Testis (tissue), 3 donors: ENCODE data around the gene SDSL. TPM values are rescaled to one million over a fixed set of nuclear protein-coding genes. Genes with fewer than 3 reads are reported as not detected.

Experiments used
- DNase-seq: peaks from one replicate; pipeline ENCODE4 v3.0.0-alpha.2; 2019
- H3K27ac ChIP-seq, 2 donors: fragments of 200-600 bp; sonication (generic); one replicate each; pipeline ENCODE4 v1.5.1; 2019
- H3K27me3 ChIP-seq: fragments of 200-600 bp; sonication (generic); one replicate; pipeline ENCODE4 v1.5.1; 2019
- H3K36me3 ChIP-seq: fragments of 200-600 bp; sonication (generic); one replicate; pipeline ENCODE4 v1.5.1; 2017; ENCODE audit warnings: low read depth; ENCODE audit errors: missing control alignments
- H3K4me1 ChIP-seq: fragments of 200-600 bp; sonication (generic); one replicate; pipeline ENCODE4 v1.5.1; 2019
- H3K4me3 ChIP-seq, 2 donors: fragments of 200-600 bp; sonication (generic); one replicate each; pipeline ENCODE4 v1.5.1; 2017 to 2019
- H3K9me3 ChIP-seq: fragments of 200-600 bp; sonication (generic); one replicate; pipeline ENCODE4 v1.5.1; 2017
- CTCF ChIP-seq, 3 experiments: fragments of 450-650 bp in 2 of 3; fragments of 200-600 bp in 1 of 3; sonication (generic) in 1 of 3; IDR thresholded peaks; one replicate each; pipeline ENCODE4 v1.5.1; 2016 to 2019; ENCODE audit warnings: antibody characterized with exemption in 3 of 3, mild to moderate bottlenecking in 2 of 3, moderate library complexity in 1 of 3
- POLR2A ChIP-seq: fragments of 450-650 bp; IDR thresholded peaks from one replicate; pipeline ENCODE4 v1.6.1; 2017; ENCODE audit warnings: antibody characterized with exemption, mild to moderate bottlenecking, moderate library complexity
- WGBS, 2 donors: methylation state at CpG; one replicate each; pipeline ENCODE4 v1.1.5; 2018; 5-methylcytosine and 5-hydroxymethylcytosine counted together
- intact Hi-C: fragments of 100-400 bp; cut with DNase I; formaldehyde crosslinking; loops from one replicate; pipeline ENCODE4 v1.15.1; 2023; ENCODE audit warnings: low total_unique reads
- polyA plus RNA-seq: library from polyadenylated mRNA; stranded (reverse); fragments of 350-450 nt; fragmentation: Illumina TruSeq; extraction: RNeasy Lipid Tissue Mini Kit (QIAGEN cat#74804); gene quantifications from one replicate; pipeline ENCODE4 v1.2.3, GENCODE V29; 2014; ENCODE audit warnings: low read depth, low replicate concordance; ENCODE audit not compliant: insufficient read depth
- total RNA-seq, 2 donors: library from RNA; depleted of rRNA; stranded (reverse); fragments of >200 nt; gene quantifications; one replicate each; pipeline ENCODE4 v1.2.3, GENCODE V29; 2016

Gene SDSL
- total and polyA plus RNA-seq, 3 donors from 2014 or later: 15.9 to 25.2 (median 16.3) TPM

- no peak for TF ChIP-seq CTCF (IDR thresholded peaks at IDR 0.05)
- TF ChIP-seq POLR2A: no peak
- Histone ChIP-seq H3K36me3 (no peaks in the 10 kb centered on the region), H3K27ac (no peak overlapping the region), H3K4me1 (peaks cover 38% of the 10 kb centered on the region), H3K9me3 (no peaks in the 10 kb centered on the region), H3K27me3 (peaks cover 9% of the 10 kb centered on the region), H3K4me3 (peak overlapping the region in 1 of 2 donors; percentile 34)
- no peak for DNase-seq
- intact Hi-C loops: loop anchor here (10.0 kb wide), 1 partner anchor 448 kb away; no protein-coding TSS in a partner anchor
- 3 to 4% methylated on average over 13 to 26 of the region's 26 CpGs for WGBS, 2 donors
These were observed 44.4 kb downstream of the SDSL start for GRCh38 chr12:113466454-113467141.

GRCh38 chr12:113467142-113467501 lies 44.9 kb downstream of the SDSL start:
- Histone ChIP-seq H3K27ac (no peak overlapping the region), H3K4me3 (peak overlapping the region in 1 of 2 donors; percentile 34), H3K4me1 (peaks cover 38% of the 10 kb centered on the region), H3K27me3 (peaks cover 9% of the 10 kb centered on the region), H3K9me3 (no peaks in the 10 kb centered on the region), H3K36me3 (no peaks in the 10 kb centered on the region)
- DNase-seq: no peak
- intact Hi-C loops: loop anchor here (10.0 kb wide), 1 partner anchor 448 kb away; no protein-coding TSS in a partner anchor
- WGBS, 2 donors: 1% methylated on average over 30 of the region's 31 CpGs; no CpG with 5 or more reads in 1 of the 2 donors
- TF ChIP-seq CTCF (IDR thresholded peaks at IDR 0.05) (no peak), POLR2A (no peak)

DNA sequence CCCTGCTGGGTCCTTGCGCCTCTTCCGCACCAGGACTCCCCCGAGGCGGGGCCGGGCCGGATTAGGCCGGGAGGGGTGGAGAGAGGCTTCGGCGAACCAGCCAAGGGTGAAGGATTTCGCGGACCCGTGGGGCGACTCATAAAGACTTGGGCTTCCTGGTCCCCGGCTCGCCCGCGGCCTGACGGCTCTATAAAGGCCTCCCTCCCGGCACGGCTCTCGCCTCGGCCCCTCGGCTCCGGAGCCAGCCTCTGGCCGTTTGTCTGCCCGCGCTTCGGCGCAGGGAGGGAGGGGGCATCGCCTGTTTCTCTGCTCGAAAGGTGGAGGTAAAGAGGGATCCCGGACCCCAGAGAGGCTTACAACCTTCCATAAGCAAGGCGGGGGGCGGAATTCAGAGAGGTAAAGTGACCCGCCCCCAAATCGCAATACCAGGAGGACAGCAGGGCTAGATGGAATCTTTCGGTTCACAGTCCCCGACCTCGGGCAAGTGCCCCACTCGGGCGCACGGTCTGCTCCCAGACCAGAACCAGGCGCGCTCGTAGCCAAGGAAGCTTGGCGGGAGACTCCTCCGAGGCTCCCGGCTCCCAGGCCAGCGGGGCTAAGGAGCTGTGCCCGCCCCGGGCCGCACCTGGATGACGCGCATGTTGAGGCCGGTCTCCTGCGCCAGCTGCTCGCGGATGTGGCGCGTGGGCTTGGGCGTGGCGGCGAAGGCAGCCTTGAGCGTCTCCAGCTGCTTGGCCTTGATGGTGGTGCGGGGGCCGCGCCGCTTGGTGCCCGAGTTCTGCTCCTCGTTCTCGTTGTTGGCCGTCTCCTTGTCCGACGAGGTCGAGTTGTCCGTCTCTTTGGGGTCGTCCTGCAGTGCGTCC lies 45.6 kb downstream of the SDSL start:
- no peaks in the 10 kb centered on the region for H3K36me3 ChIP-seq
- H3K4me1 ChIP-seq: peaks cover 37% of the 10 kb centered on the region
- no peak for TF ChIP-seq POLR2A
- no peak for TF ChIP-seq CTCF (IDR thresholded peaks at IDR 0.05)
- peak overlapping the region in 1 of 2 donors; percentile 34 for H3K4me3 ChIP-seq
- WGBS, 2 donors: 0 to 1% methylated on average over 2 to 64 of the region's 78 CpGs
- H3K27ac ChIP-seq: no peak overlapping the region
- no peaks in the 10 kb centered on the region for H3K9me3 ChIP-seq
- intact Hi-C loops: loop anchor here (10.0 kb wide), 1 partner anchor 447 kb away; no protein-coding TSS in a partner anchor
- peaks cover 9% of the 10 kb centered on the region for H3K27me3 ChIP-seq
- DNase-seq: no peak

DNA sequence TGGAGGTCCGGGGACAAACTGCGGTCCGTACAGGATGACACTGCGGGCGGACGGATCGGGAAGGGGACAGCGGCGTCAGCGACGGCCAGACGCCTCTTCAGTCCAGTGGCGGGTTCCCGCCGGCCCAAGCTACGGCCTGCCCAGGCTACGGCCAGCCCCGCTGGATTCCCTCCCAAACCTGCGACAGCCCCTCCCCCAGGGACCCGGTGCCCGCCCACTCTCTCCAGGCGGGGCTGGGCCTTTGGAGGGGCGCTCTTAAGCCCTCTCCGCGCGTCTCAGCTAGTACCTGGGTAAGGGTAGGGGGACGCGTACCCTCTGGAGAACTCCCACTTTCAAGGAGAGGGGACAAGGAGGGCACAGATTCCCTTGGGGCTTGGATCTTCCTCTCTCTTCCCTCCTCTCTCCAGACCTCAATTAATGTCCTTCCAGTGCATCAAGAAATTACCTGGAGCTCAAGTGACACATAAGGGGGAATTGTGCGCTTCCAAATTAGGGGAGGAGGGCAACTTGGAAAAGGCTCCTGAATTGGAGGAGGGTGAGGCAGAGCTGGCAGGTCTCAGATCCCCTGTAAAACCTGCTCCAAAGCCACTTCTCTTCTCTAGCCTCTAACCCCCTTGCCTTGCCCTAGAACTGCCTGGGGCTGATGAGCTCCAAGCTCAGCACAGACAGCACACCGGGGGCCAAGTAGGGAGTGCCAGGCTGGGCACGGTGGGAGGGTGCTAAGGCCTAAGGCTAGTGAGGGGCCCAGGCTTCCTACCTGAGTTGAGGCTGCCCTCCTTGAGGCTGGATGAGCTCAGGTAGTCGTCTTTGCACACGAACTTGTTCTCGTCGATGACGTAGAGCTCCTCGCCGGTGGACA lies 46.4 kb downstream of the SDSL start:
- peaks cover 30% of the 10 kb centered on the region for H3K4me1 ChIP-seq
- peak overlapping the region in 1 of 2 donors; percentile 34 for H3K4me3 ChIP-seq
- intact Hi-C loops: loop anchor here (10.0 kb wide), 1 partner anchor 446 kb away; no protein-coding TSS in a partner anchor
- DNase-seq: no peak
- H3K27ac ChIP-seq: no peak overlapping the region
- H3K36me3 ChIP-seq: no peaks in the 10 kb centered on the region
- TF ChIP-seq CTCF (IDR thresholded peaks at IDR 0.05): no peak
- TF ChIP-seq POLR2A: no peak
- peaks cover 3% of the 10 kb centered on the region for H3K27me3 ChIP-seq
- H3K9me3 ChIP-seq: no peaks in the 10 kb centered on the region
- 1 to 2% methylated on average over 20 to 38 of the region's 38 CpGs for WGBS, 2 donors
